GM10266 (cell line): ENCODE measurements around the gene CHST9.

ENCODE experiments used
- DNase-seq: peaks from one replicate; pipeline ENCODE4 v3.0.0; 2012; ENCODE audit errors: extremely low spot score
- TF ChIP-seq, protein P1 (sequence below): IDR thresholded peaks from 2 replicates; pipeline ENCODE4 v1.5.1; 2012; ENCODE audit warnings: mild to moderate bottlenecking, low read depth; ENCODE audit not compliant: control insufficient read depth, insufficient read depth; ENCODE audit errors: missing control alignments

CHST9 gene

DNA sequence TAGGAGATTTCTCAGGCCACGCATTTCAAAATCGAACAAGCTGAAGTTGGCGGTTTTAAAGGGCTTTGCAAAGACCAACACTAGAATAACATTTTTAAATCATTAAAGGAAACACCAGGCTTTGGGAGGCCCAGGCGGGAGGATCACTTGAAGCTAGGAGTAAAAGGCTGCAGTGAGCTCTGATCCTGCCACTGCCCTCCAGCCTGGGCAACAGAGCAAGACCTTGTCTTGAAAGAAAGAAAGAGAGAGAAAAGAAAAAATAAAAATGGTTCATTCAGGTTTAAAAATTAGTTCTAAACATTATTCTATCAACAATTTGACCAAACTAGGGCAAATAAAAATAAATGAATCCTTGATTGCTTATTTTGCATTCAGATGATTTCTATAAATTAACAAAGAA lies 789 bp upstream of the CHST9 start:
- DNase-seq: no peak
- TF ChIP-seq, protein P1, sequence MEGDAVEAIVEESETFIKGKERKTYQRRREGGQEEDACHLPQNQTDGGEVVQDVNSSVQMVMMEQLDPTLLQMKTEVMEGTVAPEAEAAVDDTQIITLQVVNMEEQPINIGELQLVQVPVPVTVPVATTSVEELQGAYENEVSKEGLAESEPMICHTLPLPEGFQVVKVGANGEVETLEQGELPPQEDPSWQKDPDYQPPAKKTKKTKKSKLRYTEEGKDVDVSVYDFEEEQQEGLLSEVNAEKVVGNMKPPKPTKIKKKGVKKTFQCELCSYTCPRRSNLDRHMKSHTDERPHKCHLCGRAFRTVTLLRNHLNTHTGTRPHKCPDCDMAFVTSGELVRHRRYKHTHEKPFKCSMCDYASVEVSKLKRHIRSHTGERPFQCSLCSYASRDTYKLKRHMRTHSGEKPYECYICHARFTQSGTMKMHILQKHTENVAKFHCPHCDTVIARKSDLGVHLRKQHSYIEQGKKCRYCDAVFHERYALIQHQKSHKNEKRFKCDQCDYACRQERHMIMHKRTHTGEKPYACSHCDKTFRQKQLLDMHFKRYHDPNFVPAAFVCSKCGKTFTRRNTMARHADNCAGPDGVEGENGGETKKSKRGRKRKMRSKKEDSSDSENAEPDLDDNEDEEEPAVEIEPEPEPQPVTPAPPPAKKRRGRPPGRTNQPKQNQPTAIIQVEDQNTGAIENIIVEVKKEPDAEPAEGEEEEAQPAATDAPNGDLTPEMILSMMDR: no peak

- DNase-seq: peak; percentile 26
- TF ChIP-seq, protein P1: no peak
Observed at GRCh38 chr18:27184115-27185024, 738 bp downstream of the CHST9 start.

- TF ChIP-seq, protein P1: no peak
- DNase-seq: no peak
Observed at GRCh38 chr18:27181726-27182125, 3.4 kb downstream of the CHST9 start.

- TF ChIP-seq, protein P1: no peak
- no peak for DNase-seq
Observed at GRCh38 chr18:27178424-27178823, 6.7 kb downstream of the CHST9 start.

GRCh38 chr18:27175914-27176313 lies 9.2 kb downstream of the CHST9 start:
- TF ChIP-seq, protein P1: no peak
- no peak for DNase-seq

DNA sequence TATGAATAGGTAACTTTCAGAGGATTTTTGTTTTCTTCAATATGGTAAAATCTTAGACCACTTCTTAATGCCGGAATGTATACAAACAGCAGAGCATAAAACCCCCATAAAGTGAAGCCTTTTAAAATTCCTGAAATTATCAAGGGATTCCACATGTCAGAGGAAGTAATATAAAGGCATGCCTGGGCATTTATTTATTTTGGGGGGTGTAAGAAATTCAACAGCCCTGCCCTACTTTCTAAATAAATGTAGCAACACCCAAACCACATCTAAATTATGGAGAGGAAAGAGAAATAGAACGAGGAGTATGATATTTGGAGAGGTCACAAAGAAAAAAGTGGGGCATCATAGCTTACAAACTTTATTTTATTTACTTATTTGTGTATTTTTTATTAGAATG lies 9.9 kb downstream of the CHST9 start:
- TF ChIP-seq, protein P1: no peak
- DNase-seq: no peak

GRCh38 chr18:27171993-27172392 lies 13.1 kb downstream of the CHST9 start:
- DNase-seq: no peak
- TF ChIP-seq, protein P1: no peak
